HepG2 (cell line): Measurements from ENCODE around the gene SLC19A1.

Source experiments
- POLR2A ChIP-seq, 2 experiments: IDR thresholded peaks; 2 replicates each; pipeline ENCODE4 v1.6.1; 2011; ENCODE audit warnings: low read depth in 2 of 2, low read length in 2 of 2, mild to moderate bottlenecking in 1 of 2, moderate library complexity in 1 of 2; ENCODE audit not compliant: insufficient read depth in 1 of 2
- RFX5 ChIP-seq: IDR thresholded peaks from 2 replicates; pipeline ENCODE4 v1.6.1; 2011; ENCODE audit warnings: low read depth, low read length, improper control_type of control experiment
- TAF15 ChIP-seq: fragments of 200-400 bp; formaldehyde crosslinking; IDR thresholded peaks from one replicate; pipeline ENCODE4 v1.6.1; 2018; ENCODE audit warnings: mild to moderate bottlenecking, low read depth, low read length; ENCODE audit not compliant: poor library complexity, severe bottlenecking
- ZIK1 ChIP-seq: sonication (generic); formaldehyde crosslinking; IDR thresholded peaks from 2 replicates; pipeline ENCODE4 v1.5.0; 2020; ENCODE audit warnings: mild to moderate bottlenecking, low read depth, missing genetic modification reagents, borderline replicate concordance

DNA sequence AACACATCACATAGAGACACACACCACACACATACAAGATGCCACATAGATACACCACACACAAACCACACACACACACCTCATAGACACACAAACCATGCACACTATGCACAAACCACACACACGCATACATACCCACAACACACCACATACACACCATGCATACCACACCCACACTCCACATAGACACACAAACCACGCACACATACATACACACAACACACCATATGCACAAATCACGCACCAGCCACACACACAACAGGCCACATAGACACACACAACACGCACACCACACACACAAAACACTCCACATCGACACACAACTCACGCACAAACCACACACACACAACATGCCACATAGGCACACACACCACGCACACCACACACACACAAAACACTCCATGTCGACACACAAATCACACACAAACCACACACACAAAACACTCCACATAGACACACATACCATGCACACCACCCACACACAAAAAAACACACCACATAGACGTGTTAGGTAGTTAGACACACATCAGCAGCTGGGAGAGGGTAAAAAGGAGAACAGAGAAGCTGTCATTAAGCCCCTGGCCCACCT, 49.5 kb upstream of the SLC19A1 start:
- no peak for TF ChIP-seq POLR2A (IDR thresholded peaks at IDR 0.05; ENCODE audit: insufficient read depth in 1 of 2, low read depth in 2 of 2, low read length in 2 of 2)
- no peak for TF ChIP-seq RFX5
- TF ChIP-seq TAF15: no peak
- TF ChIP-seq ZIK1 (CRISPR knock-in tag): no peak
